HepG2 (cell line): ENCODE data around the gene SLC25A11. TPM values are rescaled to one million over a fixed set of nuclear protein-coding genes. Genes with fewer than 3 reads are reported as not detected.
A peak's percentile ranks its signal among the peaks of the same experiment; 100 is the strongest.

Source experiments
- ATRX ChIP-seq: sonication (generic); formaldehyde crosslinking; IDR thresholded peaks from 2 replicates; pipeline ENCODE4 v1.4.0; 2020; ENCODE audit warnings: missing genetic modification reagents, borderline replicate concordance
- CHD2 ChIP-seq: IDR thresholded peaks from 2 replicates; pipeline ENCODE4 v1.6.1; 2011; ENCODE audit warnings: low read depth, low read length, improper control_type of control experiment
- DR1 ChIP-seq: sonication (generic); formaldehyde crosslinking; IDR thresholded peaks from 2 replicates; pipeline ENCODE4 v1.8.0; 2021; ENCODE audit warnings: mild to moderate bottlenecking, missing genetic modification reagents, inconsistent platforms
- ZNF460 ChIP-seq: sonication (generic); formaldehyde crosslinking; IDR thresholded peaks from 2 replicates; pipeline ENCODE4 v1.5.1; 2020; ENCODE audit warnings: missing genetic modification reagents, mild to moderate bottlenecking, borderline replicate concordance
- polyA plus RNA-seq, 8 experiments: library from polyadenylated mRNA; depleted of rRNA in 3 of 8; stranded (reverse) in 7 of 8; unstranded in 1 of 8; fragments of >200 nt; fragmentation: Illumina TruSeq in 4 of 8; extraction: Trizol in 4 of 8; gene quantifications; 2 replicates each; pipeline versions ENCODE4 v1.2.1 to v1.2.3, GENCODE V29; 2011 to 2016; ENCODE audit warnings: low read depth in 4 of 8, missing spikeins in 1 of 8, mixed read lengths in 1 of 8; ENCODE audit not compliant: insufficient read depth in 1 of 8
- total RNA-seq, 5 experiments: library from RNA; depleted of rRNA; stranded (reverse); fragments of >200 nt; fragmentation: Illumina TruSeq; extraction: Trizol; gene quantifications; 2 replicates each; pipeline ENCODE4 v1.2.3, GENCODE V29; 2016; ENCODE audit warnings: low read depth in 1 of 5
- TF ChIP-seq, protein P1 (sequence below): sonication (generic); formaldehyde crosslinking; IDR thresholded peaks from 2 replicates; pipeline ENCODE4 v1.5.1; 2020; ENCODE audit warnings: mild to moderate bottlenecking, missing genetic modification reagents, borderline replicate concordance
- TF ChIP-seq, protein P2 (sequence below): sonication (generic); formaldehyde crosslinking; IDR thresholded peaks from 2 replicates; pipeline ENCODE4 v1.9.0; 2022; ENCODE audit warnings: missing genetic modification reagents, mild to moderate bottlenecking, borderline replicate concordance
- TF ChIP-seq, protein P3 (sequence below): sonication (generic); formaldehyde crosslinking; IDR thresholded peaks from 2 replicates; pipeline ENCODE4 v1.4.0; 2020; ENCODE audit warnings: missing genetic modification reagents, mild to moderate bottlenecking, borderline replicate concordance
- TF ChIP-seq, protein P4 (sequence below): sonication (generic); formaldehyde crosslinking; IDR thresholded peaks from 2 replicates; pipeline ENCODE4 v1.5.1; 2020; ENCODE audit warnings: missing genetic modification reagents, mild to moderate bottlenecking, borderline replicate concordance

The SLC25A11 gene
- total and polyA plus RNA-seq, 2 of the 13 experiments (the other 11 are each of a cell fraction or from before 2014, with no cell fraction given): 35.4 to 47.2 TPM

DNA sequence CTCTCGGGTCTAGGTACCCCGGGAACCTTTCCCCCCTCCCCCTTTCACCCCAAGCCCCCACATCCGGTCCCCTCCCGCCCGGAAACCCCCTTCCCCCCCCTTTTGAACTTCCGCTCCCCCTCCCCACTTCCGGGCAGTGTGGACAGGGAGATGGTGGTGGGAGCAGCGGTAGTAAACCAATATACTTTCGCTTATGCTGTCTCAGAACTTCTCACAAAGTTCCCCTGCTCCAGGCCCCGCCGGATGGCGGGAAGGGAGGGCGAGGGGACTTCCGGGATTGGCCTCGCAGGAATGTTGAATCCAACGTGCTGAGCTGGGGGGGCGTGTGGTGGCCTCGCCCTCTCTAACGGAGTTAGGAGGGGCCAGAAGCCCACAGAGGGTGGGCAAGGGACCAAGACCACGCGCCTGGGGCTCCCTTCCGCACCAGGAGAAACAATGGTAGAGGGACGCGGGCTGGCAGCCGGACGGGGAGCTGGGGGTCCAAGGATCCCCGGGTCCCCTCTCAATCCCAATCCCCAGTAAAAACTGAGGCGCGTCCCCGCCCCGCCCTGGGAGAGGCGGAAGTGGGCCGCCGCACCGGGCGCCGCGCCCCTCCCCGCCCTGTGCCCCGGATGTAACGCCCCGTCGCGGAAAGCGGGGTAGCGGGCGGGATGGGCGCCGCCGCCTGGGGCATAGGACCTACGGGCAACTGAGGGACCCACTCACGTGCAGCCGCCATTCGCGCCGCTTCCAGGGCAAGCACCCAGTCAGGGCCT lies 7.7 kb upstream of the SLC25A11 start (continued):
- TF ChIP-seq, protein P1, sequence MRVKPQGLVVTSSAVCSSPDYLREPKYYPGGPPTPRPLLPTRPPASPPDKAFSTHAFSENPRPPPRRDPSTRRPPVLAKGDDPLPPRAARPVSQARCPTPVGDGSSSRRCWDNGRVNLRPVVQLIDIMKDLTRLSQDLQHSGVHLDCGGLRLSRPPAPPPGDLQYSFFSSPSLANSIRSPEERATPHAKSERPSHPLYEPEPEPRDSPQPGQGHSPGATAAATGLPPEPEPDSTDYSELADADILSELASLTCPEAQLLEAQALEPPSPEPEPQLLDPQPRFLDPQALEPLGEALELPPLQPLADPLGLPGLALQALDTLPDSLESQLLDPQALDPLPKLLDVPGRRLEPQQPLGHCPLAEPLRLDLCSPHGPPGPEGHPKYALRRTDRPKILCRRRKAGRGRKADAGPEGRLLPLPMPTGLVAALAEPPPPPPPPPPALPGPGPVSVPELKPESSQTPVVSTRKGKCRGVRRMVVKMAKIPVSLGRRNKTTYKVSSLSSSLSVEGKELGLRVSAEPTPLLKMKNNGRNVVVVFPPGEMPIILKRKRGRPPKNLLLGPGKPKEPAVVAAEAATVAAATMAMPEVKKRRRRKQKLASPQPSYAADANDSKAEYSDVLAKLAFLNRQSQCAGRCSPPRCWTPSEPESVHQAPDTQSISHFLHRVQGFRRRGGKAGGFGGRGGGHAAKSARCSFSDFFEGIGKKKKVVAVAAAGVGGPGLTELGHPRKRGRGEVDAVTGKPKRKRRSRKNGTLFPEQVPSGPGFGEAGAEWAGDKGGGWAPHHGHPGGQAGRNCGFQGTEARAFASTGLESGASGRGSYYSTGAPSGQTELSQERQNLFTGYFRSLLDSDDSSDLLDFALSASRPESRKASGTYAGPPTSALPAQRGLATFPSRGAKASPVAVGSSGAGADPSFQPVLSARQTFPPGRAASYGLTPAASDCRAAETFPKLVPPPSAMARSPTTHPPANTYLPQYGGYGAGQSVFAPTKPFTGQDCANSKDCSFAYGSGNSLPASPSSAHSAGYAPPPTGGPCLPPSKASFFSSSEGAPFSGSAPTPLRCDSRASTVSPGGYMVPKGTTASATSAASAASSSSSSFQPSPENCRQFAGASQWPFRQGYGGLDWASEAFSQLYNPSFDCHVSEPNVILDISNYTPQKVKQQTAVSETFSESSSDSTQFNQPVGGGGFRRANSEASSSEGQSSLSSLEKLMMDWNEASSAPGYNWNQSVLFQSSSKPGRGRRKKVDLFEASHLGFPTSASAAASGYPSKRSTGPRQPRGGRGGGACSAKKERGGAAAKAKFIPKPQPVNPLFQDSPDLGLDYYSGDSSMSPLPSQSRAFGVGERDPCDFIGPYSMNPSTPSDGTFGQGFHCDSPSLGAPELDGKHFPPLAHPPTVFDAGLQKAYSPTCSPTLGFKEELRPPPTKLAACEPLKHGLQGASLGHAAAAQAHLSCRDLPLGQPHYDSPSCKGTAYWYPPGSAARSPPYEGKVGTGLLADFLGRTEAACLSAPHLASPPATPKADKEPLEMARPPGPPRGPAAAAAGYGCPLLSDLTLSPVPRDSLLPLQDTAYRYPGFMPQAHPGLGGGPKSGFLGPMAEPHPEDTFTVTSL (CRISPR knock-in tag): no peak
- no peak for TF ChIP-seq DR1 (CRISPR knock-in tag)
- no peak for TF ChIP-seq ZNF460 (CRISPR knock-in tag)
- TF ChIP-seq, protein P2, sequence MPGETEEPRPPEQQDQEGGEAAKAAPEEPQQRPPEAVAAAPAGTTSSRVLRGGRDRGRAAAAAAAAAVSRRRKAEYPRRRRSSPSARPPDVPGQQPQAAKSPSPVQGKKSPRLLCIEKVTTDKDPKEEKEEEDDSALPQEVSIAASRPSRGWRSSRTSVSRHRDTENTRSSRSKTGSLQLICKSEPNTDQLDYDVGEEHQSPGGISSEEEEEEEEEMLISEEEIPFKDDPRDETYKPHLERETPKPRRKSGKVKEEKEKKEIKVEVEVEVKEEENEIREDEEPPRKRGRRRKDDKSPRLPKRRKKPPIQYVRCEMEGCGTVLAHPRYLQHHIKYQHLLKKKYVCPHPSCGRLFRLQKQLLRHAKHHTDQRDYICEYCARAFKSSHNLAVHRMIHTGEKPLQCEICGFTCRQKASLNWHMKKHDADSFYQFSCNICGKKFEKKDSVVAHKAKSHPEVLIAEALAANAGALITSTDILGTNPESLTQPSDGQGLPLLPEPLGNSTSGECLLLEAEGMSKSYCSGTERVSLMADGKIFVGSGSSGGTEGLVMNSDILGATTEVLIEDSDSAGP (CRISPR knock-in tag): no peak
- TF ChIP-seq, protein P3, sequence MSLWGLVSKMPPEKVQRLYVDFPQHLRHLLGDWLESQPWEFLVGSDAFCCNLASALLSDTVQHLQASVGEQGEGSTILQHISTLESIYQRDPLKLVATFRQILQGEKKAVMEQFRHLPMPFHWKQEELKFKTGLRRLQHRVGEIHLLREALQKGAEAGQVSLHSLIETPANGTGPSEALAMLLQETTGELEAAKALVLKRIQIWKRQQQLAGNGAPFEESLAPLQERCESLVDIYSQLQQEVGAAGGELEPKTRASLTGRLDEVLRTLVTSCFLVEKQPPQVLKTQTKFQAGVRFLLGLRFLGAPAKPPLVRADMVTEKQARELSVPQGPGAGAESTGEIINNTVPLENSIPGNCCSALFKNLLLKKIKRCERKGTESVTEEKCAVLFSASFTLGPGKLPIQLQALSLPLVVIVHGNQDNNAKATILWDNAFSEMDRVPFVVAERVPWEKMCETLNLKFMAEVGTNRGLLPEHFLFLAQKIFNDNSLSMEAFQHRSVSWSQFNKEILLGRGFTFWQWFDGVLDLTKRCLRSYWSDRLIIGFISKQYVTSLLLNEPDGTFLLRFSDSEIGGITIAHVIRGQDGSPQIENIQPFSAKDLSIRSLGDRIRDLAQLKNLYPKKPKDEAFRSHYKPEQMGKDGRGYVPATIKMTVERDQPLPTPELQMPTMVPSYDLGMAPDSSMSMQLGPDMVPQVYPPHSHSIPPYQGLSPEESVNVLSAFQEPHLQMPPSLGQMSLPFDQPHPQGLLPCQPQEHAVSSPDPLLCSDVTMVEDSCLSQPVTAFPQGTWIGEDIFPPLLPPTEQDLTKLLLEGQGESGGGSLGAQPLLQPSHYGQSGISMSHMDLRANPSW (CRISPR knock-in tag): no peak
- TF ChIP-seq ATRX (CRISPR knock-in tag): no peak
- TF ChIP-seq CHD2: no peak
- TF ChIP-seq, protein P4, sequence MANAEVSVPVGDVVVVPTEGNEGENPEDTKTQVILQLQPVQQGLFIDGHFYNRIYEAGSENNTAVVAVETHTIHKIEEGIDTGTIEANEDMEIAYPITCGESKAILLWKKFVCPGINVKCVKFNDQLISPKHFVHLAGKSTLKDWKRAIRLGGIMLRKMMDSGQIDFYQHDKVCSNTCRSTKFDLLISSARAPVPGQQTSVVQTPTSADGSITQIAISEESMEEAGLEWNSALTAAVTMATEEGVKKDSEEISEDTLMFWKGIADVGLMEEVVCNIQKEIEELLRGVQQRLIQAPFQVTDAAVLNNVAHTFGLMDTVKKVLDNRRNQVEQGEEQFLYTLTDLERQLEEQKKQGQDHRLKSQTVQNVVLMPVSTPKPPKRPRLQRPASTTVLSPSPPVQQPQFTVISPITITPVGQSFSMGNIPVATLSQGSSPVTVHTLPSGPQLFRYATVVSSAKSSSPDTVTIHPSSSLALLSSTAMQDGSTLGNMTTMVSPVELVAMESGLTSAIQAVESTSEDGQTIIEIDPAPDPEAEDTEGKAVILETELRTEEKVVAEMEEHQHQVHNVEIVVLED (CRISPR knock-in tag): peak; percentile 45; the same call in 1 of the 2 replicates
